NT2/D1 (cell line): Measurements from ENCODE around the gene ZNF618.
"Not testable (repeated sequence)": the region's sequence is repeated elsewhere in the genome, so short reads cannot be mapped to it uniquely, and the experiment has no call there.

Experiments used
- DNase-seq: peaks from one replicate; pipeline ENCODE4 v3.0.0-alpha.2; 2011; ENCODE audit warnings: low read depth, low spot score
- H3K27me3 ChIP-seq: 2 replicates; pipeline ENCODE4 v1.6.0; 2011; ENCODE audit warnings: mild to moderate bottlenecking; ENCODE audit not compliant: insufficient read length, insufficient read depth
- H3K36me3 ChIP-seq: 2 replicates; pipeline ENCODE4 v1.6.1; 2011; ENCODE audit warnings: mild to moderate bottlenecking, low read length, mixed read lengths; ENCODE audit not compliant: insufficient read depth, insufficient read length
- H3K4me1 ChIP-seq: 2 replicates; pipeline ENCODE4 v1.5.1; 2011; ENCODE audit not compliant: insufficient read depth, insufficient read length
- H3K4me3 ChIP-seq: 2 replicates; pipeline ENCODE4 v1.5.1; 2011; ENCODE audit warnings: low read depth; ENCODE audit not compliant: insufficient read length
- H3K9ac ChIP-seq: 2 replicates; pipeline ENCODE4 v1.6.0; 2011; ENCODE audit warnings: low read depth; ENCODE audit not compliant: insufficient read length
- H3K9me3 ChIP-seq: 2 replicates; pipeline ENCODE4 v1.5.1; 2011; ENCODE audit warnings: mild to moderate bottlenecking, low read length; ENCODE audit not compliant: insufficient read depth
- SUZ12 ChIP-seq: IDR thresholded peaks from 2 replicates; pipeline ENCODE4 v1.6.1; 2011; ENCODE audit not compliant: insufficient read length, insufficient read depth; ENCODE audit errors: extremely low read depth
- YY1 ChIP-seq: IDR thresholded peaks from 2 replicates; pipeline ENCODE4 v1.6.1; 2011; ENCODE audit not compliant: insufficient read length, insufficient read depth
- ZNF274 ChIP-seq: IDR thresholded peaks from 2 replicates; pipeline ENCODE4 v1.6.1; 2011; ENCODE audit warnings: mild to moderate bottlenecking, low read depth, low read length

The ZNF618 gene

DNA sequence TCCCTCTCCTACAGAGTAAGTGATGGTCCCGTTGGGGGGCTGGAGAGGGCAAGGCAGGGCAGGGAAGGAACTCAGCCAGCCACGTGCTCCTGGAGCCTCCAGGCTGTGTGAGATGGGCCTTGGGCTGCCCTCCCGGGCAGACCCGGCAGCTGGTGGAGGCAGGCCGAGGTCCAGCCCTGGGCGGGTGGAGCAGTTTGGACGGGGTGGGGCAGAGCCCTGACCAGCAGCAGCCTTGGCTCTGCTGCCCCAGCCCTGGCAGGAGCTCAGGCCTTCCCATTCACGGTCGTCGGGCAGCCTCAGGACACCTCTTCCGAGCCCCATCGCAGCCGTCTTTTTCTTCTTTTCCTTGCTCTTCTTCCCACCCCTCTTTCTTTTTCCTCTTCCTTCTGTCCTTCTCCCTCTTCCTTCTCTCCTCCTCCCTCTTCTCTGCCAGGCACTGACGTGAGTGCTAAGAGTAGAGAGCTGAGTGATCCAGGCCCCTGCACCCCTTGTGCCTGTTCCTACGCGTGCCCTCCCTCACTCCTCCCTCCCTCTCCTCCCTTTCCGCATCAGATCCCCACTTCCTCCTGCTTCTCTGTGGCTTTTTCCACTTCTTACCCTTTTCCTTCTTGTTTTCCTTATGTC, 159.2 kb downstream of the ZNF618 start:
- H3K9ac ChIP-seq = no peak overlapping the region
- no peak for DNase-seq

DNA sequence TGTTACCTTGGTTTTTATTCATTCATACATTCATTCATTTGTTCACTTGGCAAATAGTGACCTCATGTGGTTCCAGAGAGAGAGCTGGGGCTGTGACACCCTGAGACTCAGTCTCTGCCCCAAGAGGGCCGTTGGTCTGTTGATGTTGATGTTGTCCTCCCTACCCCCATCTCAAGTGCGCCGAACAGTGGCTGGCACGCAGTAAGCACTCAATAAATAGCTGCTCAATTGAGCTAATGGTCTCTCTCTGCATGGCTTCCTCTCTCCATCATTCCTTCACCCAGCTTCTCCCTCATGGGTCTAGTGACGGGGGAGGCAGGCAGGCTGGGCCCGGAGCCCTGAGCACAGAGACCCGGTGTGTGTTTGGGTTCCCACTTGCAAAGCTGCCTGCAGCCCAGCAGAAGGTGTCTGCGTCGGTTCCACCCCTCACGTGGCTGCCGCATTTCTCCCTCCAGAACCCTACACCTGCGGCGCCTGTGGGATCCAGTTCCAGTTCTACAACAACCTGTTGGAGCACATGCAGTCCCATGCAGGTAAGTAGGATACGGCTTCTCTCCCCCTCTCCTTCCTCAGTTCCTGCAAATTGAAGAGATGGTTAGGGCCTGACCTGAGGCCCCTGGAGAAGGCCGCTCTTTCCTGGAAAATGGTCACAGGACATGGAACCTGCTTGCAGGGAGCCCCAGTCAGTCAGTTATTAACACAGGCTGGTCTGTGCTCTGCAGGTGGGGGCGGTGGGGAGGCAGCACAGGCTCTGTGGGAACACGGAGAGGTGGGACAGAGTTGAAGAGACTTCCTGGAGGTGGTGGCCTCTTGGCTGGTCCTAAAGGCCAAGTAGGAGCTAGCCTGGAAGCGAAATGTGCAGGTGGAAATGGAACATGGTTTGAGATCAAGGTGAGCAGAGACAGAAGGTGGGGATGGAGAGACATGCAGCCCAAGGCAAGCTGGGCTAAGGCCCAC, 160.0 kb downstream of the ZNF618 start:
- Histone ChIP-seq H3K27me3 (no peaks in the 10 kb centered on the region), H3K4me3 (no peak overlapping the region), H3K4me1 (peaks cover 7% of the 10 kb centered on the region), H3K9me3 (no peaks in the 10 kb centered on the region), H3K9ac (no peak overlapping the region), H3K36me3 (peaks cover 32% of the 10 kb centered on the region)
- TF ChIP-seq ZNF274 (no peak), YY1 (no peak), SUZ12 (no peak)
- DNase-seq = no peak

More for the DNA sequence above, 159.2 kb downstream of the ZNF618 start:
- H3K9me3 ChIP-seq = no peaks in the 10 kb centered on the region
- H3K4me1 ChIP-seq = peaks cover 7% of the 10 kb centered on the region
- H3K36me3 ChIP-seq = peaks cover 35% of the 10 kb centered on the region
- H3K4me3 ChIP-seq = no peak overlapping the region
- TF ChIP-seq SUZ12 (no peak), YY1 (no peak), ZNF274 (no peak)
- no peaks in the 10 kb centered on the region for H3K27me3 ChIP-seq

GRCh38 chr9:114037249-114037648, 161.1 kb downstream of the ZNF618 start:
- Histone ChIP-seq H3K9me3 (no peaks in the 10 kb centered on the region), H3K36me3 (peaks cover 32% of the 10 kb centered on the region), H3K4me1 (peaks cover 7% of the 10 kb centered on the region), H3K9ac (no peak overlapping the region), H3K4me3 (no peak overlapping the region), H3K27me3 (no peaks in the 10 kb centered on the region)
- TF ChIP-seq SUZ12 (no peak), YY1 (no peak), ZNF274 (no peak)
- DNase-seq = no peak

DNA sequence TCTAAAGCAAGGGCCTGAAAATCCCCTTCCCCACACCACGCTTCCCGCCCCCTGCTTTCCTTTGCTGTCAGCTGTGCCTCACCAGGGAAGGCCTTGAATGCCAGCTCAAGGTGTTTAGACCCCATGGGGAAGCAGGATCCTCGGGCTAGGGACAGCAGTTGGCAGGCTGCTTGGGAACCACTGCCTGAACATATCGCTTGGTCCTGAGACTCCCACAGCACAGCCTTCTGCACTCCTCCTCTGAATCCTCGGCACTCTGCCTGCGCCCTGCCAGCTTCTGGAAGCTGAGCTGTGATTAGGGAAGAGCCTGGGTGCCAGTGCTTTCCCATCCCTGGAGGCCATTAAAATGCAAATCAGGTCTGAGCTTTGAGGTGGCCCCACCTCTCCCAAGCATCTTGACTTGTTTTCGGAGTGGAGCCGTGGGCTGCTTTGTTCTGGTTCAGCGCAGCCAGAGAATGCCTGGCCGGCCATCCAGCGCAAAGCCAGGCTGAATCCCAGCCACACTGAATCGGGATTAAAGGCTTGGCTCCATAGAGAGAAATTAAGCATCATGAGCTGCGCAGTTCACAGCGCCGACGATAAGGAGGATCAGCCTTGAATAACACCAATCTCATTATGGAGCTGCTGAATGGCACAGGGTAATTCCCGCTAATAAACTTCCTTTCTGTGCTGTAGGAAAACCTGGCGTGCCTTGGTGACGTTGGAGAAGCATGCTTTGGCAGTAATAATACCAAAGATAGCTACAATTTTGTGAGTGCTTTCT, 162.0 kb downstream of the ZNF618 start:
- TF ChIP-seq ZNF274 (no peak), YY1 (peak; percentile 22), SUZ12 (no peak)

DNA sequence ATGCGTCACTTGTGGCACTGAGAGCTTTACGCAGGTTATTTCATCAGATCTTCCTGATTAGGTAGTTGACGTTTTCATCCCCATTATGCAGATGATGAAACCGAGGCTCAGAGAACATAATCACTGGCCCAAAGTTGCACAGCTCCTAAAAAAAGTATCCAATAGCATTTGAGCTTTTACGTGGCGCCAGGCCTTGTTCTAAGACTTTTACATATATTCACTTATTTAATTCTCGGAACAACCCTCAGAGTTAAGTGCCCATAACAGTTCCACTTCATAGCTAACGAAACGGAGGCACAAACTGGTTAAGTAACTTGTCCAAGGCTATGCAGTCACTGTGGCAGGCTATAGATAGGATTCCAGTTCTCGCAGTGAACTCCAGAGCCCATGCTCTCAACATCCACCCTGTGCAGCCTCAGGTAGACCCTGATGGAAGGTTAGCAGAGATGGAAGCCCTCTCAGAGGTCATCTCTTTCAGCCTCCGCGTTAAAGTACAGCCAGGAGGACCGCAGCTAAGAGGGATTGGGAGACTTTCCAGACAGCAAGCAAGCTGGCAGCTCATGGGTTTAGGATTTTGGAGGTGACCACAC, 162.7 kb downstream of the ZNF618 start:
- peak overlapping the region; percentile 27 for H3K9ac ChIP-seq
- peaks cover 4% of the 10 kb centered on the region for H3K4me1 ChIP-seq
- H3K27me3 ChIP-seq = no peaks in the 10 kb centered on the region
- H3K36me3 ChIP-seq = peaks cover 26% of the 10 kb centered on the region
- no peak for TF ChIP-seq SUZ12
- no peak for TF ChIP-seq ZNF274
- no peak for TF ChIP-seq YY1
- H3K9me3 ChIP-seq = no peaks in the 10 kb centered on the region
- no peak for DNase-seq
- H3K4me3 ChIP-seq = no peak overlapping the region

More for the DNA sequence above, 162.0 kb downstream of the ZNF618 start:
- Histone ChIP-seq H3K9ac (peak overlapping the region; percentile 68), H3K36me3 (peaks cover 26% of the 10 kb centered on the region), H3K4me3 (no peak overlapping the region), H3K9me3 (no peaks in the 10 kb centered on the region), H3K27me3 (no peaks in the 10 kb centered on the region), H3K4me1 (peaks cover 4% of the 10 kb centered on the region)
- peak; percentile 76 for DNase-seq

DNA sequence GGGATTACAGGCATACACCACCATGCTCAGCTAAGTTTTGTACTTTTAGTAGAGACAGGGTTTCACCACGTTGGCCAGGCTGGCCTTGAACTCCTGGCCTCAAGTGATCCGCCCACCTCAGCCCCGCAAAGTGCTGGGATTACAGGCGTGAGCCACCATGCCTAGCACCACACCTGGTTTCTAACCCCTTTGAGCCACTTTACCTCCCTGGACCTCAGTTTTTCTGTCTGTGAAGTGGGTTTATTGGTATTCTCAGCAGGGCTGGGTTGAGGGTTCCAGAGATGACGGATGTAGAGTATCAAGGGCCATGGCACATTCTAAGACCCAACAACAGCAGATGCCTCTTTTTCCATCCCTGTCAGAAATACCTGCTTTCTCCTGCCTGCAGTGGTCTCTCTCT, 163.4 kb downstream of the ZNF618 start:
- Histone ChIP-seq H3K9ac (no peak overlapping the region), H3K4me1 (peaks cover 4% of the 10 kb centered on the region), H3K4me3 (no peak overlapping the region), H3K27me3 (no peaks in the 10 kb centered on the region), H3K9me3 (no peaks in the 10 kb centered on the region), H3K36me3 (peaks cover 22% of the 10 kb centered on the region)
- TF ChIP-seq YY1 = no peak
- no peak for TF ChIP-seq ZNF274
- TF ChIP-seq SUZ12 = no peak
- no peak for DNase-seq

GRCh38 chr9:114043660-114044059, 167.6 kb downstream of the ZNF618 start:
- H3K27me3 ChIP-seq, H3K4me3 ChIP-seq, H3K4me1 ChIP-seq, H3K9me3 ChIP-seq, DNase-seq, H3K36me3 ChIP-seq, H3K9ac ChIP-seq: not testable (repeated sequence)
